ENCODE measurements around the gene SMYD3. TPM values are rescaled to one million over a fixed set of nuclear protein-coding genes. Genes with fewer than 3 reads are reported as not detected.
A peak's percentile ranks its signal among the peaks of the same experiment; 100 is the strongest.

Gene SMYD3
- total RNA-seq, 2 donors from 2014 or later = 23.8 to 34.0 TPM

DNA sequence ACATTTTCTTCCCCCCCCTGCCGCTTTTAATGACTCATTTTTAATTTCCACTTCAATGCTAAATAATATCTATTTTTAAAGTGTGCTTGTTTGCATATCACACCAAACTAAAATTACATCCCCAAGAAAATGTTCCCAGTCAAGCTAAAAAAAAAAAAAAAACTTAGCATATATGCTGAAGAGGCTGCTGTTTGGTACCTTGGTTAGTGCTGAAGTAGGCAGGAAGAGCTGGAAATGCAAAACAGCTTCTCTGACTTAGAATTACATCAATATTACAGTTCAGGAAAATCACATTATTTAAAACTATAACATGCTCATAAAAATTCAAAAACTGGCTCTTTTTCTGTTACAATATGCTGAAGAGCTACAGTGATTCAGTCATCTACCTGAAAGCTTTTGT is 372.3 kb downstream of the SMYD3 start:
- Mint-ChIP-seq H3K36me3 (ENCODE audit: low read depth) (no peaks in the 10 kb centered on the region), H3K9me3 (no peaks in the 10 kb centered on the region), H3K4me3 (no peak overlapping the region), H3K27ac (no peak overlapping the region), H3K27me3 (no peaks in the 10 kb centered on the region), H3K4me1 (peaks cover 3% of the 10 kb centered on the region)
- no peak for ATAC-seq (replicated peaks)

- no peak overlapping the region for H3K4me3 Mint-ChIP-seq
- H3K27ac Mint-ChIP-seq = no peak overlapping the region
- H3K36me3 Mint-ChIP-seq (ENCODE audit: low read depth) = no peaks in the 10 kb centered on the region
- H3K4me1 Mint-ChIP-seq = no peaks in the 10 kb centered on the region
- no peaks in the 10 kb centered on the region for H3K9me3 Mint-ChIP-seq
- ATAC-seq (replicated peaks) = no peak
- no peaks in the 10 kb centered on the region for H3K27me3 Mint-ChIP-seq
Observed at GRCh38 chr1:246131095-246131494, 376.0 kb downstream of the SMYD3 start.

GRCh38 chr1:246128494-246129069 is 378.5 kb downstream of the SMYD3 start:
- H3K27me3 Mint-ChIP-seq = no peaks in the 10 kb centered on the region
- H3K27ac Mint-ChIP-seq = no peak overlapping the region
- H3K4me3 Mint-ChIP-seq = no peak overlapping the region
- H3K9me3 Mint-ChIP-seq = no peaks in the 10 kb centered on the region
- H3K36me3 Mint-ChIP-seq (ENCODE audit: low read depth) = no peaks in the 10 kb centered on the region
- H3K4me1 Mint-ChIP-seq = no peaks in the 10 kb centered on the region
- peak; percentile 93 for ATAC-seq (replicated peaks)

DNA sequence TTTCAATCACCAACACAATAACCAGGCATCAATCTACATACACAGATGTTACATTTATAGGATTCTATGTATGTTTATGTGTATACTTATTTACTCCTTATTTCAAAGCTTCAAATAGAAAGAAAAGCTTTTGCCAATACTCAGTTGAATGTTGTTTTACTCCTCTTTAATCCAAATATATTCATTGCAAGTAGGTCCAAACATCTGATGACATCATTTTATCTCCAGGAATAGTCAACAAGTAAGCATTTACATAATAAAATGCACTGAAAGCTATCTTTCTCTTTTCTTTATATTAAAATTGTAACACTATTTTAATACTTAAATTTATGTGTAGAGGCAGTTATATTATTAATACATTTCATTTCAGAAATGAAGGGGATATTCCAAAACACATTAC is 380.5 kb downstream of the SMYD3 start:
- Mint-ChIP-seq H3K4me1 (no peaks in the 10 kb centered on the region), H3K36me3 (ENCODE audit: low read depth) (no peaks in the 10 kb centered on the region), H3K27ac (no peak overlapping the region), H3K27me3 (no peaks in the 10 kb centered on the region), H3K4me3 (no peak overlapping the region), H3K9me3 (no peaks in the 10 kb centered on the region)
- no peak for ATAC-seq (replicated peaks)

DNA sequence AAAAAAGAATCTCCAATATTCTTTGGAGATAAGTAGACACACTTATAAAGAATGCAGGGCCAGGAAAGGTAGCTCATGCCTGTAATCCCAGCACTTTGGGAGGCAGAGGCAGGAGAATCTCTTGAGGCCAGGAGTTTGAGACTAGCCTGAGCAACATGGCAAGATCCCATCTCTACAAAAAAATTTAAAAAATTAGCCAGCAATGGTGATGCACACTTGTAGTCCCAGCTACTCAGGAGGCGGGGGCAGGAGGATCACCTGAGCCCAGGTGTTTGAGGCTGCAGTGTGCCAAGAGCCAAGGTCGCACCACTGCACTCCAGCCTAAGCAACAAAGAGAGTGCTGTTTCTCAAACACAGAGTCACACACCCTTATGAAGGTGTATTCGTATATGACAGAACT is 385.0 kb downstream of the SMYD3 start:
- no peak overlapping the region for H3K27ac Mint-ChIP-seq
- H3K4me3 Mint-ChIP-seq = no peak overlapping the region
- H3K36me3 Mint-ChIP-seq (ENCODE audit: low read depth) = no peaks in the 10 kb centered on the region
- H3K9me3 Mint-ChIP-seq = no peaks in the 10 kb centered on the region
- H3K4me1 Mint-ChIP-seq = peaks cover 6% of the 10 kb centered on the region
- ATAC-seq (replicated peaks) = no peak
- H3K27me3 Mint-ChIP-seq = no peaks in the 10 kb centered on the region

DNA sequence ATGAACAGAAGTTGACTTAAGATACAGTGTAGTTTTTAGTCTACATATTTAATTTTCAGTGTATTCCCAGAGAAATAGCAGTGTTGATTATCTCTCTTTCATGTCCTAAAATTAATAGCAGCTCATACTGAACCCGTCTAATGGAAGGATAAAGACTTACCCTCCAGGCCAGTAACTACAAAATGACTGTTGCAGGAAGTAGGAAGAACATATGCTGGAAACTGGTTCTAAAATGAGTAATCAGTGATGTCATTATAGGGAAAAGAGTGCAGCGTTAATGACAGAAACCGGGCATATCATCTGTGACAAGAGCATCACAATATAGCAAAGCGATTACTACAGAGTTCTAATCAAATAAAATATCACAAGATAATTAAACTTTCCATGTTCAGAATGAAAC is 385.5 kb downstream of the SMYD3 start:
- no peaks in the 10 kb centered on the region for H3K36me3 Mint-ChIP-seq (ENCODE audit: low read depth)
- peaks cover 6% of the 10 kb centered on the region for H3K4me1 Mint-ChIP-seq
- no peak overlapping the region for H3K27ac Mint-ChIP-seq
- no peak overlapping the region for H3K4me3 Mint-ChIP-seq
- H3K27me3 Mint-ChIP-seq = no peaks in the 10 kb centered on the region
- ATAC-seq (replicated peaks) = no peak
- H3K9me3 Mint-ChIP-seq = no peaks in the 10 kb centered on the region

- ATAC-seq (replicated peaks) = peak; percentile 77
- Mint-ChIP-seq H3K27me3 (no peaks in the 10 kb centered on the region), H3K36me3 (ENCODE audit: low read depth) (no peaks in the 10 kb centered on the region), H3K4me1 (peaks cover 6% of the 10 kb centered on the region), H3K9me3 (no peaks in the 10 kb centered on the region), H3K4me3 (peak overlapping the region; percentile 56), H3K27ac (peak overlapping the region; percentile 63)
Observed at GRCh38 chr1:246117066-246117791, 389.9 kb downstream of the SMYD3 start.

- Mint-ChIP-seq H3K36me3 (ENCODE audit: low read depth) (no peaks in the 10 kb centered on the region), H3K9me3 (no peaks in the 10 kb centered on the region), H3K4me3 (no peak overlapping the region), H3K27me3 (no peaks in the 10 kb centered on the region), H3K27ac (no peak overlapping the region), H3K4me1 (peaks cover 6% of the 10 kb centered on the region)
- no peak for ATAC-seq (replicated peaks)
Observed at GRCh38 chr1:246114369-246114768, 392.7 kb downstream of the SMYD3 start.

- H3K4me1 Mint-ChIP-seq = peaks cover 6% of the 10 kb centered on the region
- ATAC-seq (replicated peaks) = no peak
- H3K36me3 Mint-ChIP-seq (ENCODE audit: low read depth) = no peaks in the 10 kb centered on the region
- H3K9me3 Mint-ChIP-seq = no peaks in the 10 kb centered on the region
- no peak overlapping the region for H3K4me3 Mint-ChIP-seq
- H3K27me3 Mint-ChIP-seq = no peaks in the 10 kb centered on the region
- H3K27ac Mint-ChIP-seq = no peak overlapping the region
Observed at GRCh38 chr1:246113555-246114095, 393.5 kb downstream of the SMYD3 start.

DNA sequence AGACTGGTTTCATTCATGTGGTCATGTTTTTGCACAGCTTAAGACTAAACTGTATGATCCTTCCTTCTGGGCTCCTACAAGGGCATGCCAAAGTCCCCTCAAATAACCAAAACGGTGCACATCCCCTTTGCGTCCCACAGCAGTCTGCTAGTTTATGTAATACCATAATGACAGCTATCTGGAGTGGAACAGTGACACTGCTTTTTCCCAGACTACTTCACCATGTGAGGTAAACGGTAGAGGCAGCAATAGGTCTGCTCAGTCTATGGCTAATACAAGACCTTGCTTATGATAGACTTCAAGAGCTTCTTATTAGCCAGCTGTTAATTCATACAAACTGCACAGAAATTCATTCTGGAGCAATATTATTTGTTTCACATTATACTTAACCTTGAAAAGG is 395.5 kb downstream of the SMYD3 start:
- Mint-ChIP-seq H3K9me3 (no peaks in the 10 kb centered on the region), H3K27ac (no peak overlapping the region), H3K36me3 (ENCODE audit: low read depth) (no peaks in the 10 kb centered on the region), H3K4me3 (no peak overlapping the region), H3K4me1 (no peaks in the 10 kb centered on the region), H3K27me3 (no peaks in the 10 kb centered on the region)
- ATAC-seq (replicated peaks) = no peak

- H3K27me3 Mint-ChIP-seq = no peaks in the 10 kb centered on the region
- H3K36me3 Mint-ChIP-seq (ENCODE audit: low read depth) = no peaks in the 10 kb centered on the region
- no peaks in the 10 kb centered on the region for H3K4me1 Mint-ChIP-seq
- no peak for ATAC-seq (replicated peaks)
- no peak overlapping the region for H3K4me3 Mint-ChIP-seq
- H3K27ac Mint-ChIP-seq = no peak overlapping the region
- no peaks in the 10 kb centered on the region for H3K9me3 Mint-ChIP-seq
Observed at GRCh38 chr1:246110343-246111219, 396.5 kb downstream of the SMYD3 start.

DNA sequence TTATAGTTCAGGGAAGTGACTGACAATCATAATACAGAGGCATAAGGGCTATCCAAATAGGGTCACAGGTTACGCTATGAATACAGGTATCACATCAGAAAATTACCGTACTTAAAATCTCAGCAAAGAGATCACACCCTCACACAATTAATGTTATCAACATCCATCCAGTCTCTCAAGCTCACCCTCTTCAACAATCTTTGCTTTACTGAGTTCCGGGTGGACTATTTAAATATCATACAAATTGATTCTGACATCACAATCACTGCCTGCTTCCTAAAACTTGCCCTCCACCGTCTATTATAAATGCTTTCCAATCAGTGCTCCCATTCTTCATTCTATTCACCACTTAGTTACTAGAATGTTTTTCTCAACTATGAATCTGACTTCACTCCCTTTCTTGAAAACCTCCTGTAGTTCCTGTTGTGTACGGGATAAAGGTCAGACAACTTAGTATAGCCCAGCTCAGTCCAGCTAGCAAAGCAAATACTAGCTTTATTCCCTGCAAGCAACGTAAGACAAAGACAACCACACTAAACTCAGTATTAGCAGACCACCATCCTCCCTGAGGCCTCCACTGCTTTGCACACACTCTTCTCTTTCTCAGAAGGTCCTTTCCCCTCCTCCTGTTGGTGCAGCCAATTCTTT is 398.7 kb downstream of the SMYD3 start:
- no peaks in the 10 kb centered on the region for H3K27me3 Mint-ChIP-seq
- H3K4me1 Mint-ChIP-seq = no peaks in the 10 kb centered on the region
- no peak for ATAC-seq (replicated peaks)
- no peak overlapping the region for H3K27ac Mint-ChIP-seq
- no peak overlapping the region for H3K4me3 Mint-ChIP-seq
- H3K36me3 Mint-ChIP-seq (ENCODE audit: low read depth) = no peaks in the 10 kb centered on the region
- no peaks in the 10 kb centered on the region for H3K9me3 Mint-ChIP-seq

DNA sequence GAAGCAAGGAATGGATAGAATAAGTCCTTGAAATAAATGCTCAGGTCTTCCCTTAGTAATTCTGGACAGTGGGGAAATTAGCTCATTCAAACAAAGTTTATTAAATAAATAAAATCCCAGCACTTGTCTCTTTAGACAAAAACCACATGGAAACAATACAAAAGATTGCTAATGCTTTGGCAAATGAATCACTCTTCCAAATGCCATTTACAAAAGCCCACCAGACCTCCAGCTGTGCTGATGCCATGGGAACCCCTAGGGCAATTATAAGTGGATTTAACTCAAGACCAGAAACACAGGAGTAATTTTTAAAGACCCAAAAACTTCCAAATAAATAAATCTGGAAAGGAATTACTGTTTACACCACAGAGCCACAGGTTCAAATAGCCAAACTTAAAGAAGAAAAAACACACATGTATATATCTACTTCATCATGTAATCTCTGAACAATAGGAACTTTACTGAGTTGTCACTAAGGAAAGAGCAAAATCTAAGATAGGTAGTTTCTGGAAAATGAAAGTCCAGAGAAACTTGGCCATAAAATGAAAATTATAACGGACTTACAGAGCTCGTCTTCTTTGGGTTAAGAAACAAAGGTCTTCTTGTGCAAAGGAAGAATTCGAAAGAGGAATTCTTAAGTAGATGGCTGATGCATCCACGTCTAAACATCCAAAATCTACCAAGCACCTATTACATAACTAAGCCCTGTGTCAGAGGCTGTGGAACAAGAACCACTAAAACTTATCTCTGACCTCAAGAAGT is 399.4 kb downstream of the SMYD3 start:
- Mint-ChIP-seq H3K9me3 (no peaks in the 10 kb centered on the region), H3K27ac (no peak overlapping the region), H3K27me3 (no peaks in the 10 kb centered on the region), H3K4me1 (no peaks in the 10 kb centered on the region), H3K4me3 (no peak overlapping the region), H3K36me3 (ENCODE audit: low read depth) (no peaks in the 10 kb centered on the region)
- ATAC-seq (replicated peaks) = no peak

DNA sequence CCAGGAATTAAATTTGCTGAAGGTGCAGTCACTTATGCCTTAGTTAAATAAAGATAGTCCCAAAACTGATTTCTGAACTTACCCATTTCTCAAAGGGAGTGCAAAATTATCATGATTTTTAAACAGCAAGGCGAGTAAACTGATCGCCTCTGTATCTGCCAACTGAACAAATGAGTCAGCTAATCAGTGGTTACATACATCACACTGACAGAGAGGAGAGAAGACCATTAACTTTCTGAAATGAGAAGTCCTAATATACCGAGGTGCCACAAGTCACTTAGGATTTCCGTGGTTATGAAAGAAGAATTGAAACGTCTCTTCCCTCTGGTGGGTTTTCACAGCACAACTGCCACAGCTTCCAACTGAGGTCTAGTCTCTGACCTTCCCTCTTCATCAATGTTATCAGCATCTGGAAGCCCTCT is 400.7 kb downstream of the SMYD3 start:
- Mint-ChIP-seq H3K9me3 (no peaks in the 10 kb centered on the region), H3K36me3 (ENCODE audit: low read depth) (no peaks in the 10 kb centered on the region), H3K4me1 (no peaks in the 10 kb centered on the region), H3K27me3 (no peaks in the 10 kb centered on the region), H3K27ac (no peak overlapping the region), H3K4me3 (no peak overlapping the region)
- no peak for ATAC-seq (replicated peaks)
